Measurements from ENCODE around the gene ASB10.

ASB10 gene

DNA sequence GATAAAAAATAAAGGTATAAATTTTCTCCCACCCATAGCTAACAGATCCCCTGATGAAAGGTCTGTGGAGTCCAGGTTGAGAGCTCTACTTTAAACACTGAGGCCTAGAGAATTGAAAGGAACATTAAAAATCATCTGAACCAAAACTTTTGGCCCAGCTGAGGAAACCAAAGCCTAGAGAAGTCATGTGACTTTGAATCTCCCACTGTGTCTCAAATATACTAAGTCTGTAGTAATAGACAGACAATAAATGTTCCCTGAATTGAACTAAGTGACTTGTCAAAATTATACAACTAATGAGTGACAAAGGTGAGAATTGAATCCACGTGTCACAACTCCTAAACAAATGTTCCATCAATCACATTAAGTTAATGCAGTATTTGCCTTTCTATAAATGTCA, 25.3 kb downstream of the ASB10 start:
- DNase-seq: no peak

DNA sequence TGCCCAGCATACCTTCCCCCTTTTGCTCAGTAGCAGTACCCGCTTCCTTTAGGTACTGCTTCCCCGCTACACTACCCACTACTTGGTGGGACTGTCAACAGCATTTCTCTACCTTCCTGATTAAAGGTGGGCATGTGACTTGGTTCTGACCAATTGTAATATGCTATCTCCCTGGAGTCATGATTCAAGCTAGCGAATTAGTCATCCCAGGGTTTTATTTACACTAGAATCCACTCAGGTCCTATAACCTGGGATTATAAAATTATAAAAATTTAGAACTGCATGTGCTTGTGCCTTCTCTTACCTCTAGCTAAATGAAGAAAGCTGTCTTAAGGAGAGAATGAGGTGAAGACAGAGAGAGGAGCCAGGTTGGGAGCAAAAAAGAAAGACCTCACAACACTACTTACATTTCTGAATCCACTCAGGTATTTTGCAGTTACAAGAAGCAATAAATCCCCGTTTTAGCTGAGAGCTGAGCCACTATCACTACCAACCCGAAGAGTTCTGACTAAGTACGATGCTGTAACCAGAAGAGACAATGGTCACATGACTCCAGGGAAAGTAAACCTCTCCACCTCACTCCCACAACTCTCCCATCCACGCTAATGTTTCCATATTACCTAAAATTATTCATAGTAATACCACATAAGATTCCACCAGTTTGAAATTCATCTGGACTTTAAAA, 29.3 kb downstream of the ASB10 start:
- no peak for DNase-seq

DNA sequence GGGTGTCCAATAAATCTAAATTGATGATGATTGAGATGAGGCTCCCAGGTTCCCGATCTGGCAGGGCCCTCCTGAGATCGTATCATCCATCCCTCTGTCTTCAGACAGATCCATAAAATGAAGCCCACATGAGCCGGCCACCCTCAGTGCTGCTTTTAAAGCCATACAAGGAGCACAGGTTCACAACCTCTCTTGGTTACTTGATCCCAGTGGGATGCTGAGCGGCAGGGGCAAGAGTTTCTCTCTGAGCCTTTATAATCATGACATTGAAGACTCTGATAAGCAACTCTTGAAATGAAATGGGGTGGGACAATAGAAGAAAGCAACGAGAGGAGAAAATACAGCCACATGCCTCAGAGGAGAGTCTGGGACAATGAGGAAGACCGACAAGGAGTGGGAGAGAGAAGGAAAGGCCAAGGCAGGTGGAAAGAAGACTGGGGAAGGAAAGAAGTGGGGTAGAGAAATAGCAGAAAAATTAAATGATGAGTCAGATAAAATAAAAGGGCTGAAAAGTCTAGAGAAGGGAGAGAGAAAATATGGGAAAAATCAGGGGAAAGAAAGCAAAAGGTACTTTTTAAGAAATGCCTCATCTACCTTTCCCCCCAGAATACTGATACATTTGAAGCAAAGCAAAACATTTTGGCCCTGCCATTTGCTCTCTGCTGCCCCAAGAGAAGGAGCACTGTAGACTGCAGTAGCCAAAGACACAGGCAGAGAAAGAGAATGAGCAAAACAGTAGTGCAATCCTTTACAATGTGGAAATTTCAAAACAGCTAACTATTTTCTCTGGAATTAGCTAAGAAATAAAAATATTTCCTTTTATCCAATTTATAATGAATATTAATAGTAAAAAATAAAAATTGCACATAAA, 34.2 kb downstream of the ASB10 start:
- DNase-seq: no peak

DNA sequence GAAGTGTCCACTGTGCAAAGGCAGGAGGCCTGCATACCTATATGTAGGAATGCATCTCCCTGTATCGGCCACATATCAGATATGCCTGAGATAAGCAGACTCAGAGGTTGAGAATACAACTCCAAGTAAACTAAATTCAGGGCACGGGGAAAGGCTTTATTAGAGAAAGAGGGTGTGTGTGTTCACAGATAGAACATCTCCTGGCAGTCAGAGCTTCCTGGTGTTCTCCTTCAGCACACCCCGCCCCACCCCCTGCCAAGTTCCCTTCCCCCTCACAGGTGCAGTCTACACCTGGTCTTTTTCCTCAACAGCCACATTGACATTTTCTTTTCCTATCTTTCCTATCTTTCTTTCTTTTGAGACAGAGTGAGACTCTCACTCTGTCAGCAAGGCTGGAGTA, 36.7 kb downstream of the ASB10 start:
- DNase-seq: no peak

DNA sequence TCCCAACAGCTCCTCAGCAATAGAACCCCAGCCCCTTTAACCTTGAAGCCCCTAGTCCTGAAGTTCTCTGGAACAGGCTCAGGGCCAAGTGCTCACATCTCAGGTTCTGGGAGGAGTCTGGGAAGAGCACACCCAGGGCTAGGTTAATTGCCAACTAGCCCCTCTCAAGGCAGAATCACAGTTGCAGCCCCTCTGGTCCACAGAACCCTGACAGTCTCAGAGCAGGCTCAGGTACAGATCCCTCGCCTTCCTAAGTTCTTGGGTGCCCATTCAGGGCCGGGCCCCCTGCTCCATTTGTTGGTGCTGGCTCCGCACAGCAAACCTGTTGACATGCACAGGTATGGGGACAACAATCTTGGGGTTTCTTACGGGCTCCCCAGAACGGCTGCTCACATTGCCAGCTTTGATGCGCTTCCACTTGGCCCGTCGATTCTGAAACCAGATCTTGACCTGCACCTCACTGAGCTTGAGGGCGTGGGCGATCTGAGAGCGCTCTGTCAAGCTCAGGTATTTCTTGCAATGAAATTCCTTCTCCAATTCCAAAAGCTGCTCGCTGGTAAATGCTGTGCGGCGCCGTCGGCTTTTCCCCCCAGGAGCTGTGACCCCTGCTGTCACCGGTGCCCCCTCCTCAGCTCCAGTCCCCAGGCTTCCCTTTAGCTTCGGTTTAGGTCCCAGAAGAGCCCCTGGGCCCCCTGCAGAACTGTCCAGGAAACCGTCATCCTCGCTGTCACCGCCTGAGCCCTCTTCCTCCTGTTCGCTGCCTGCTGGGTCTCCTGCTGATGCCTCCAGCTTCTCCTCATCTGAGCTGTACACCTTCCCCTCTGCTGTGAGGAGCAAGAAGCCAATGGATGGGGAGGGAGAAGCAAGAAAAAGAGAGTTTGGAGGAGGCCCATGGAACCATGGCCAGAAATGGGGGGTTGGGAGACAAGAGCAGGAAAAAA, 38.5 kb downstream of the ASB10 start:
- no peak for DNase-seq

DNA sequence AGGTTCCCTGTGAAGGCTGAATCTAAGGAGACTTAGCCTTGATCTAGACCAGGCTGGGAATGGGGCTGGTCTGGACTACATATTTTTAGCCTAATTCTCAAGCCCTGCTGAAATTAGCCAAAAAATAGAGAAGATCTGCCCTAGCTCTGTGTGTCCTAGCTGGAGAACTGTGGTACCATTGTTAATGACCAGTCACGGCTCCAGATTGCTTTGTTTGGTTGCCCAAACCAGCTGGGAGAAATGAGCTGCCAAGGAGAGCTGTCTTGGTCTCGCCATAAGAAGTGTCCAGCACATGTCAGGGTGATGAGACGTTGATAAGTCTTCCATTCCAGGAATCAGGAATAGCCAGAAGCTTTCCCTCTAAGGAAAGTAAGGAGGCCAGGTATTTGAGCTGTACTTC, 40.3 kb downstream of the ASB10 start:
- DNase-seq: no peak

DNA sequence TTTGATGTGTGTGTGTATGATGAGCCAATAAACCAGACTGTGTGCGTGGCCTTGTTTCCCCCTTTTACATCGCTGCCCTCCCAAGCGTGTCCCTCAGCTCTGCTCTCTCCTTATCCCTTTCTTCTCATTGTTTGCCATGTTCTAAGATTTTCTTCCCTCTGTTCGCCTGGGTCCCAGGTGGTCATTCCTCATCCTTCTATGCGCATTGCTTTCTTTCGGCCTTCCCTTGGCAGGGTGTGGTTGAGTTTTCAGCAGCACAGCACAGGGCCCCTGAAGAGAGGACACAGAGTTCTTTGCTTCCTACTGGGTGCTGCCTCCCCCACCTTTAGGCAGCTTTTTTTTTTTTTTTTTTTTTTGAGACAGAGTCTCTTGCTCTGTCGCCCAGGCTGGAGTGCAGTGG, 42.7 kb downstream of the ASB10 start:
- no peak for DNase-seq

DNA sequence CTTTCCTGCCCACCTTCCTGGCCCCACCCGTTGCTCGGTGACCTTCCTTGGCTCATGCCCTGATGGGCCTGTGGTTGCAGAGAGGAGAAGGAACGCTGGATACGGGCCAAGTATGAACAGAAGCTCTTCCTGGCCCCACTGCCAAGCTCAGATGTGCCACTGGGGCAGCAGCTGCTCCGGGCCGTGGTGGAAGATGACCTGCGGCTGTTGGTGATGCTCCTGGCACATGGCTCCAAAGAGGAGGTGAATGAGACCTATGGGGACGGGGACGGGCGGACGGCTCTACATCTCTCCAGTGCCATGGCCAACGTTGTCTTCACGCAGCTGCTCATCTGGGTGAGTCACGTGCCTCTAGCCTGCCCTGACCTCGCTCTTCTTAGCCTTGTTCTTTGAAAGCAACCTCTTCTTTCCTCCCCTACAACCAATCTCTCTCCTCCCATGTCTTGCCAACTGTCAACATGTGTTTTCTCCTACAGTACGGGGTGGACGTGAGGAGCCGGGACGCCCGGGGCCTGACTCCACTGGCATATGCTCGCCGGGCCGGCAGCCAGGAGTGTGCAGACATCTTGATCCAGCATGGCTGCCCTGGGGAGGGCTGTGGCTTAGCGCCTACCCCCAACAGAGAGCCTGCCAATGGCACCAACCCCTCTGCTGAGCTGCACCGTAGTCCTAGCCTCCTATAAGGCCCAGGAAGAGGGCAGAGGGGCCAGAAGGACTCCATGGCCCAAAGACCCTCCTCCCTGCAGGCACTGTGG, 43.6 kb downstream of the ASB10 start:
- no peak for DNase-seq

DNA sequence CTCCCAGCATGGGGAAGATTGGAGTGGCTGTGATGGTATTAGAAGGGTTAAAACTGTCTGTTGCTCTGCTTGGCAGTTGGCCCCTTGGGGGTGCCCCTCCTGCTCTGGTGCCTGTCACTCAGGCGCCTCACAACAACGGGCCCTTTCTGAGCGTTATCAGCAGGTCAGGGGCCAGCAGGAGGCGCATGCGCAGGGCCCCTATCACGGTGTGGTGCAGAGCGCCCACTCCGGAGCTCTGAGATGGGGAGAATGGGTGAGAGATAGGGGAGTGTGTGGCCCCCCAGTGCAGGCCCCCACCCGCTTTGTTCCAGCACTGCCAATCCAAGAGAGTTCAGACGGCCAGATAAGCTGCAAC, 44.4 kb downstream of the ASB10 start:
- no peak for DNase-seq

DNA sequence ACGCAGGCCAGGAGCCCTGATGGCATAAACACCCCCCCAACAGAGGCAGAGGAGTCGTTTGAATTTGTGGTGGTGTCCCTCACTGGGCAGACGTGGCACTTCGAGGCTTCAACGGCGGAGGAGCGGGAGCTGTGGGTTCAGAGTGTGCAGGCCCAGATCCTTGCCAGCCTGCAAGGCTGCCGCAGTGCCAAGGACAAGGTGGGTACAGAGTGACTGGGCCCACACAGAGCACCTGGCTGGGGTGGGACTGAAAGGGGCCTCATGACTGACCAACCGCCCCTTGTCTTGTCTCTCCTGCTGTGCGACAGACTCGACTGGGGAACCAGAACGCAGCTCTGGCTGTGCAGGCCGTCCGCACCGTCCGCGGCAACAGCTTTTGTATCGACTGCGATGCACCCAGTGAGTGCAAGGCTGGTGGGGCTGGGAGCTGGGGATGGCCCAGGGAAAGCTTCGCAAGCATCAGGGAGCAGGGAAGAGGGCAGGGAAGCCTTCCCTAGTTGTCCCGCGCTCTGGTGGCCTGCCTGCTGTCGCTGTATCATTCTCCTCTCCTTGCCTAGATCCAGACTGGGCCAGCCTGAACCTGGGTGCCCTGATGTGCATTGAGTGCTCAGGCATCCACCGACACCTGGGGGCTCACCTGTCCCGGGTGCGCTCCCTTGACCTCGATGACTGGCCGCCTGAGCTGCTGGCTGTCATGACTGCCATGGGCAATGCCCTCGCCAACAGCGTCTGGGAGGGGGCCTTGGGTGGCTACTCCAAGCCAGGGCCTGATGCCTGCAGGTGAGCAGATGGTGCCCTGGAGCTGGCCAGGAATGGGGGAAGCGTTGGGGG, 45.0 kb downstream of the ASB10 start:
- DNase-seq: no peak

DNA sequence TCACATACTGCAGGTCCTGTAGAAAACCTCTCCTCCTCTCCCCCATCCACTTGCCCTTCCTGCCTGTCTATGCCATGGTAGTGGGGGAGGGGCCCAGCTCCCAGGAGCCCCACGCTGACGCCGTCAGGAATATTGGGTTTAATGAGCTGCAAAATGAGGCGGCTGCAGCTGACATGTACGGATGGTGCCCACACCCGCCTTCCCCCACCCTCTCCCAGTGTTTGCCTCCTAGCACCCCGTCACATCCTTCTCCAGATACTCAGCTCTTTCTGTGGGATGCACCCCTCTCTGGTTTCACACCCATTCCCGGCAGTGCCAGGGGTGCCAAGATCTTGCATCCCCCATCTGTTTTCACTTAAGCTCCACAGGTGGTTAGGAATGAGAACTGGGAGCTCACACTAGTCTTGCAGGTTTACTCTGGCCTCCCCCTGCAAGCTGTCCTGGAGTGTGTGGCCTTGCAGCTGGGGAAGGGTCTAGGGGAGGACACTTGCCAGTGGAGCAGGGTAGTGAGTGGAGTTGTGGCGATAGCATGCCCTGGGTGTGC, 45.7 kb downstream of the ASB10 start:
- no peak for DNase-seq

DNA sequence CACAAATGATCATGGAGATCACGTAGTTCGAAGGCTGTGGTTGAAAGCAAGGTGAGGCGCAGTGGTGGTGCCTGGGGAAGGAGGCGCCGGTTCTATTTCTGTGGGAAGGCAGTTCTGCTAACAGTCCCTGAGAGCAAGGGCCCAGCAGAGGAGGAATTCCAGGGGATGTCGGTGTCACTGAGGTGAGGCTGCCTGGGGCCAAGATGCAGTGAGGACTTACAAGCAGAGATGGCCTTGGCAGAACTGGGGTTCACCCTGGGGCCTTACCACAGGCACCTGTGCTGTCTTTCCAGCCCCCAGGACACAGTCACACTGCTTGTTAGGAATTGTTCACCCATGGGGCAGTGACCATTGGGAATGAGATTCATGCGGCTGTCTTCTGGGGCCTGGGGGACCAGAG, 46.2 kb downstream of the ASB10 start:
- no peak for DNase-seq

DNA sequence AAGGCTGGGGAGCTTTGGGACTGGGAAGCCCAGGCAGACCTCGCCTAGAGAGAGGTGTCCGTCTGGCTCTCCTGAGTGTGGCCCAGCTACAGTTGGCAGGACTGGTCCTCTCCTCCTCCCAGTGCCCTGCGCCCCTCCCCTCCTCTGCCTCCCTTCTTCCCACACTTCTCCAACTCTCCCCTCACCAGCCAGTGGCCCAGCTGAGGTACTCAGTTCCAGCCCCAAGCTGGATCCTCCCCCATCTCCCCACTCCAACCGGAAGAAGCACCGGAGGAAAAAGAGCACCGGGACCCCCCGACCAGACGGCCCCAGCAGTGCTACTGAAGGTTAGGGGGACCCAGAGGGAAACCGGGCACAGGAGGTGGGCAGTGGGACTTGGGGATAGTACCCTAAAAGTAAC, 47.3 kb downstream of the ASB10 start:
- DNase-seq: no peak

DNA sequence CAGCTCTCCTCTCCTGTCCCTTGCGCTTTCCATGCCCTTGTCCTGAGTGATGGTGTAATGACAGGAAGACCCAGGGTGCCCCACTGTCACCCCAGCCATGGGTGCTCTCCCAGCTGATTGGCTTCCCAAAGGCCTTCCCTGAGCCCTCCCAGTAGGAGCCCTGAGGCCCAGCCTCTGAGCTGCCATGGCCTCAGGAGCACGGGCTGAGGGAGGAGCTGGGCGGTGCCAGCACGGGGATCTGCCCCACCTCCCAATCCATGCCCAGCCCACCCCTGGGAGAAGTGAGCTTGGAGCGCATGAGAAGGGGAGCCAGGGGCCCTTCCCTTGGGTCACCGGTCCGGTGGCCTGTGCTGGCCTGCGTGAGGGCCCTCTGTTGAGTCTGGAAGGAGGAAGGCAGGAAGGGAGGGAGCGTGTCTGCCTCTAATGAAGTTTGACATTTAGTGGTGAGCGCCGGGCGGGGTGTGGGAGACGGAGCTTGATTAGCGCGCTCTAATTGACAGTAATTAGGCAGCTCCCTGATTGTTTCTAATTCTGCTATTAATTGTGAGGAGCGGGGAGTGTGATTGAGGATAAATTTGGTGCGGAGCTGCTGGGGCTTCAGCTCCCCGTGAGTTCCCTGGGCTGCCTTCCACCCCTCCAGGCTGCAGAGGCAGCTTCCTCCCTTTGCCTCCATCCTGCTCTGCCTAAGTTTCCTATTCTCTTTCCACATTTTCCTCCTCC, 47.8 kb downstream of the ASB10 start:
- DNase-seq: no peak

DNA sequence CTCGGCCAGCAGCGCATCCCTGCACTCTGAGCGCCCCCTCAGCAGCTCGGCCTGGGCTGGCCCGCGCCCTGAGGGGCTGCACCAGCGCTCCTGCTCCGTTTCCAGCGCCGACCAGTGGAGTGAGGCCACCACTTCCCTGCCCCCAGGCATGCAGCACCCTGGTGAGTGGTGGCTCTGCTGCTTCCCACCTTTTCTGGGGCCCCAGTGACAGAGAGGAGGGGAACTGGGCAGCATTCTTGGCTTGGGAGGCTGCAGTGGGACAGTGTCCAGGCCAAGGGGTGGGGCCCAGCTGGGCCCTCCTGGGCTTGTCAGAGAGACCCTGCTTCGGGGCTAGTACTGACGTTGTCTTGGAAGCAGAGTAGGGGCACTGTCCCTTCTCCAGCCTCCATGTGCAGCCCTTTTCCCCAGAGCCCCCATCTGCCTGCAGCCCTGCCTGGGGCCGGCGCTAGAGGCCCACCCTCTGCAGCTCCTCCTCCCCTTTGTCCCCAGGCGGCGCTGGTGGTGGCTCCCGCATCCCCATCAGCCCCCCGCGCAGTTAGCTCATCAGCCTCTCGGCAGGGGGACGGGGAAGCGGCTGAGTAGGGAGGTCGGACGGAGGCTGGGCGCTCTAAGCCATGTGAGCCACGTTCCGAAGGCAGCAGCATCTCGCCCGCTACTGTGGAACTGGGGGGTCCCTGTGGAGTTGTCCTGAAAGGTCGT, 48.7 kb downstream of the ASB10 start:
- DNase-seq: no peak

DNA sequence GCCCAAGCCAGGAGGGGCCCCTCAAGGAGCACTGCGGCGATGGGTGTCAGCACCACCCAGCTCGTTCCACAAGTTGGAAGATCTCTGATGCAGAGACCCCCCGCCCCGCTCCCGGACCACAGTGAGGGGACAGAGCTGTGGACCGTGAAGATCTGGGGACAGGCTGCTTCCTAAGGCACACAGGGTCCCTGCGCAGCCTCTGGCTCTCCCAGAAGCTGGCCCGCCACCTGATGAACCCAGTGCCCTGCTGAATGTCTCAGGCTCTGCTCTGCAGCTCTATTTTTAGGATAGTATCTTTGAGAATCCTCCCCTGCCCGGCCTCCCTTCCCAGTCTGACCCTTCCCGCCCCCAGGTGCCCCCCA, 49.3 kb downstream of the ASB10 start:
- no peak for DNase-seq

DNA sequence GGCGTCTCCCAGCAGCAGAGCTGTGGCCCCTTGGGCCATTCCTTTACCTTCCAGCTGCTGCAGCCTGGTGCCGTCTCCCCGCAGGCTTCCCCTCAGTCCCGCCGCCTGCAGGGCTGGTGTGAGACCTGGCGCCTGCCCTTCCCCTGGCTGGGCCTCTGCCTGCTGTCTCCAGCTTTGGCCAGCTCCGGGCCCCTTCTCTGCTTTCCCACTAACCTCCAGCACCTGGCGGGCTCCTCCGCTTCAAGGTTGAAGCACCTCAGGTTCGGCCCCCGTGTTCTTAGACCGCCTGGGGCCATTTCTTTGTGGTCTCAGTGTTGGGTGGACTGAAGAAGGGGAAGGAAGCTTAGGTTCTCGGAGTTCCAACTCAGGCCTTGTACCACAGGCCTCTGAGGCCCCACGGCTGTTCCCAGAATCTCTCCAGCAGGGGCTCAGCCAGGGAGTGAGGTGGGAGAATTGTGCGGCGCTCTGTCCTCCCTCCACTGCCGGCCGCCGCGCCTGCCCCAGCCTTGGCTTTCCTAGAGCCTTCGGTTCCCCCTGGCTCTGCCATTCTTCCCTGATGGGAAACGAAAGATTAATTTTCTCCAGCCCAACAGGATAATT, 49.9 kb downstream of the ASB10 start:
- DNase-seq: no peak

DNA sequence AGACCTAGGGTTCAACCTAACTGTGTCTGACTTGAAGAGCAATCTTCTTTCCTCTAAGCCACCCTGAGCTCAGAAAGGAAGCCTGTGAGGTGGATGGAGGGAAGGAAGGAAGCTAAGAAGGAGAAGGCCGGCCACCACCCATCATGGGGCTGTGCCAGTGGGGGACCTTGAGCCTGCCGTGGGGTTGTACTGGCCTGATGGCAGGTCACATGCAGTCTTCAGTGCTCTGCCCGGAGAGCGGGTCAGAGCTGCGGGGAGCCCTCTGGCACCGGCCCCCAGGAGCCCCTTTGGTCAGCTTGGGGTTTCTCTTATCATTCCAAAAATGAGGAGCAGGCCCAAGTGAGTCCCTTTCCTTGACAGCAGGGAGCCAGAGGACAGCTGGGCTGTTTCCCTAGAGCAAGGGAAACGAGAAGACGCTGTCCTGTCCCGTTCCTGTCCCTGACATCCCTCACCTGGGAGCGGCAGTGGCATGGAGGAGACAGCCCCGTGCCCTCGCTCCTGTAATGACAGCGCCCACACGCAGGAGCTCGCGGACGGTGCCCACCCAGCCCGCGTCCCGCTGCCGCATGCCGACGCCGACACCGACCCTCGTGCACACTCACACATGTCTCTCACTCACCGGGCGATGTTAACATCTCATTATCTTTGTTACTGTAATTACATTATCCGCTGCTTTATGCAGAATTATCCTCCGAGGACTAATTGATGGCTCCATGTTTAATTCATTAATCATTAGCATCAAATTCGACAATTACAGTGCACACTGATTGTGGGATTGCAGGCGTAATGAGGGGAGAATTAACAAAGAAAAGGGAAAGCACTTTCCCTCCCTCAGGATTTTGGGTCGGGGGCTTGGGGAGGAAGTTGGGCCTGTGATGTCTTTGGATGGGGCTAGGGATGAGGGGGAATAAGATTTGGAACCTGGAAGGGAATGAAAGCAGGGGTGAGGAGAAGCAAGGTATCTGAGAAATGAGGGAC, 50.9 kb downstream of the ASB10 start:
- no peak for DNase-seq

DNA sequence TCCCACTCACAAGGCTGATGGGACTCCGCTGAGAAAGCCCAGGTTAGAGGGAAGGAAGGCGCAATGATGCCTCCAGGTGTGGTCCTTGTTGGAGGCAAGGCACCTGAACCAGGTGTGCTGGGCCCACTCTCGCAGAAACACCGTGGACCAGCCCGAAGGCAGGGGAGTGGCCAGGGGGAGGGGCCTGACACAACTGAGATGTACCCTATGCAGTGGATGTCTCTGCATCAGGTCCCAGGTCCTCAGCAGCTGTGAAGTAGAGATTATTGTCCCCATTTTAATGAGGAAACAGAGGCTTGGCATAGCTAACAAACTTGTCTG, 51.6 kb downstream of the ASB10 start:
- DNase-seq: no peak
